Naive thymus-derived CD4-positive, alpha-beta T cell (primary cell): ENCODE data around the gene AGAP1. TPM values are rescaled to one million over a fixed set of nuclear protein-coding genes. Genes with fewer than 3 reads are reported as not detected.

Experiments used
- ATAC-seq: fragments of 150-1000 bp; cut with Tn5 transposase; 2 replicates; pipeline ENCODE4 v1.10.0; 2021; ENCODE audit warnings: mild to moderate bottlenecking, moderate library complexity
- CTCF ChIA-PET: fragments of 350-600 bp; sonication (Branson Sonifier 250); formaldehyde crosslinking; loops from one replicate; lab custom pipeline; 2021; ENCODE audit warnings: antibody characterized with exemption; lab: Charles Lee
- POLR2A ChIA-PET: fragments of 350-600 bp; sonication (Branson Sonifier 250); formaldehyde crosslinking; loops from one replicate; lab custom pipeline; 2021; ENCODE audit warnings: antibody characterized with exemption, inconsistent platforms; lab: Charles Lee
- DNase-seq, 9 donors: peaks; one replicate each; pipeline versions ENCODE4 v3.0.0 to v3.0.0-alpha.2; 2020 to 2022; ENCODE audit warnings: mixed read lengths in 1 of 9
- H3K27ac ChIP-seq: one replicate; pipeline ENCODE4 v1.7.0; 2013; ENCODE audit warnings: mild to moderate bottlenecking, low read depth, low read length, moderate library complexity
- H3K27me3 ChIP-seq, 2 donors: one replicate each; pipeline ENCODE4 v1.7.0; 2013; ENCODE audit warnings: low read length in 2 of 2, mild to moderate bottlenecking in 2 of 2, moderate library complexity in 2 of 2; ENCODE audit not compliant: control insufficient read depth in 2 of 2, insufficient read depth in 2 of 2
- H3K36me3 ChIP-seq, 3 experiments: 1 replicate in 2 of 3; 2 replicates in 1 of 3; pipeline ENCODE4 v1.7.0; 2013; ENCODE audit warnings: low read length in 3 of 3, mild to moderate bottlenecking in 3 of 3, moderate library complexity in 1 of 3; ENCODE audit not compliant: insufficient read depth in 3 of 3, control insufficient read depth in 2 of 3
- H3K4me1 ChIP-seq, 2 donors: one replicate each; pipeline ENCODE4 v1.7.0; 2013; ENCODE audit warnings: low read length in 2 of 2, mild to moderate bottlenecking in 2 of 2, moderate library complexity in 1 of 2; ENCODE audit not compliant: control insufficient read depth in 2 of 2, insufficient read depth in 2 of 2
- H3K4me3 ChIP-seq: 2 replicates; pipeline ENCODE4 v1.7.0; 2013; ENCODE audit warnings: mild to moderate bottlenecking, low read length
- H3K9me3 ChIP-seq, 3 experiments: 1 replicate in 2 of 3; 2 replicates in 1 of 3; pipeline ENCODE4 v1.7.0; 2013; ENCODE audit warnings: low read length in 3 of 3; ENCODE audit not compliant: control insufficient read depth in 2 of 3
- H3K27ac Mint-ChIP-seq, 9 donors: one replicate each; pipeline ENCODE4 v1.8.0; 2020 to 2022; ENCODE audit warnings: mixed read lengths in 9 of 9, mild to moderate bottlenecking in 8 of 9, moderate library complexity in 5 of 9, inconsistent platforms in 2 of 9
- H3K27me3 Mint-ChIP-seq, 5 donors: one replicate each; pipeline ENCODE4 v1.8.0; 2021 to 2022; ENCODE audit warnings: mixed read lengths in 5 of 5, mild to moderate bottlenecking in 1 of 5
- H3K36me3 Mint-ChIP-seq, 5 donors: one replicate each; pipeline ENCODE4 v1.8.0; 2020 to 2022; ENCODE audit warnings: mixed read lengths in 5 of 5, mild to moderate bottlenecking in 3 of 5, inconsistent platforms in 1 of 5
- H3K4me1 Mint-ChIP-seq, 7 donors: one replicate each; pipeline ENCODE4 v1.8.0; 2020 to 2022; ENCODE audit warnings: mixed read lengths in 7 of 7, mild to moderate bottlenecking in 3 of 7, inconsistent platforms in 1 of 7
- H3K4me3 Mint-ChIP-seq, 10 donors: one replicate each; pipeline ENCODE4 v1.8.0; 2020 to 2022; ENCODE audit warnings: mild to moderate bottlenecking in 10 of 10, mixed read lengths in 10 of 10, moderate library complexity in 6 of 10, inconsistent platforms in 2 of 10
- H3K9me3 Mint-ChIP-seq, 11 donors: one replicate each; pipeline ENCODE4 v1.8.0; 2020 to 2022; ENCODE audit warnings: mixed read lengths in 11 of 11, mild to moderate bottlenecking in 4 of 11, inconsistent platforms in 1 of 11, moderate library complexity in 1 of 11
- intact Hi-C, 2 donors: fragments of 100-400 bp; cut with micrococcal nuclease; formaldehyde crosslinking; loops; one replicate each; pipeline ENCODE4 v1.15.1; 2023
- polyA plus RNA-seq, 2 donors: library from polyadenylated mRNA; unstranded; fragments of 300-500 nt; fragmentation: Illumina TruSeq; gene quantifications; one replicate each; pipeline ENCODE4 v1.2.3, GENCODE V29; 2021
- total RNA-seq, 6 experiments: library from RNA in 5 of 6; stranded (reverse) in 5 of 6; gene quantifications; 1 replicate in 5 of 6; 2 replicates in 1 of 6; pipeline ENCODE4 v1.2.3 and lab custom pipeline; 2021 to 2026

The AGAP1 gene
- total and polyA plus RNA-seq, 7 experiments from 2014 or later, result 0.35 to 9.6 (median 0.85) TPM; not detected in 2

- no peak for ATAC-seq
- Mint-ChIP-seq H3K4me3 (no peak overlapping the region), H3K4me1 (peaks cover 0 to 8% (median 0%) of the 10 kb centered on the region in 7 donors), H3K27me3 (peaks cover 0 to 6% (median 0%) of the 10 kb centered on the region in 5 donors), H3K9me3 (peaks cover 0 to 2% (median 0%) of the 10 kb centered on the region in 11 donors), H3K27ac (no peak overlapping the region), H3K36me3 (no peaks in the 10 kb centered on the region)
- H3K4me3 ChIP-seq, result no peak overlapping the region
- no peak for DNase-seq
- H3K4me1 ChIP-seq, result no peaks in the 10 kb centered on the region
- intact Hi-C loops, result no loop called here
- no peaks in the 10 kb centered on the region for H3K27me3 ChIP-seq
- no peak overlapping the region for H3K27ac ChIP-seq
- ChIA-PET POLR2A (no interaction called here), CTCF (no interaction called here)
- no peaks in the 10 kb centered on the region for H3K9me3 ChIP-seq
- H3K36me3 ChIP-seq, result no peaks in the 10 kb centered on the region
These were observed 215.4 kb downstream of the AGAP1 start for GRCh38 chr2:235709124-235709813.

- ATAC-seq (peak; percentile 33), DNase-seq (no peak)
- Mint-ChIP-seq H3K9me3 (peaks cover 0 to 2% (median 0%) of the 10 kb centered on the region in 11 donors), H3K27me3 (peaks cover 0 to 11% (median 2%) of the 10 kb centered on the region in 5 donors), H3K36me3 (no peaks in the 10 kb centered on the region), H3K4me3 (no peak overlapping the region), H3K27ac (no peak overlapping the region), H3K4me1 (peaks cover 0 to 8% (median 0%) of the 10 kb centered on the region in 7 donors)
- ChIA-PET POLR2A (no interaction called here), CTCF (no interaction called here)
- Histone ChIP-seq H3K4me1 (no peaks in the 10 kb centered on the region), H3K9me3 (no peaks in the 10 kb centered on the region), H3K36me3 (no peaks in the 10 kb centered on the region), H3K27ac (no peak overlapping the region), H3K4me3 (no peak overlapping the region), H3K27me3 (no peaks in the 10 kb centered on the region)
- intact Hi-C loops, result no loop called here
These were observed 216.4 kb downstream of the AGAP1 start for GRCh38 chr2:235709969-235710879.

- intact Hi-C loops, result no loop called here
- Mint-ChIP-seq H3K4me1 (peaks cover 0 to 8% (median 0%) of the 10 kb centered on the region in 7 donors), H3K36me3 (no peaks in the 10 kb centered on the region), H3K27ac (no peak overlapping the region), H3K27me3 (peaks cover 0 to 18% (median 4%) of the 10 kb centered on the region in 5 donors), H3K9me3 (peaks cover 0 to 2% (median 0%) of the 10 kb centered on the region in 11 donors), H3K4me3 (no peak overlapping the region)
- ChIA-PET POLR2A (no interaction called here), CTCF (no interaction called here)
- ATAC-seq (peak; percentile 25), DNase-seq (no peak)
- no peak overlapping the region for H3K27ac ChIP-seq
- H3K36me3 ChIP-seq, result no peaks in the 10 kb centered on the region
- no peak overlapping the region for H3K4me3 ChIP-seq
- no peaks in the 10 kb centered on the region for H3K4me1 ChIP-seq
- no peaks in the 10 kb centered on the region for H3K27me3 ChIP-seq
- H3K9me3 ChIP-seq, result no peaks in the 10 kb centered on the region
These were observed 217.1 kb downstream of the AGAP1 start for GRCh38 chr2:235710933-235711332.

- no peaks in the 10 kb centered on the region for H3K27me3 ChIP-seq
- peaks cover 0 to 21% (median 6%) of the 10 kb centered on the region in 5 donors for H3K27me3 Mint-ChIP-seq
- no peak overlapping the region for H3K27ac Mint-ChIP-seq
- H3K36me3 Mint-ChIP-seq, result no peaks in the 10 kb centered on the region
- H3K9me3 ChIP-seq, result no peaks in the 10 kb centered on the region
- ATAC-seq, result no peak
- no peaks in the 10 kb centered on the region for H3K4me1 ChIP-seq
- H3K27ac ChIP-seq, result no peak overlapping the region
- peaks cover 0 to 2% (median 0%) of the 10 kb centered on the region in 11 donors for H3K9me3 Mint-ChIP-seq
- no peak overlapping the region for H3K4me3 ChIP-seq
- intact Hi-C loops, result no loop called here
- DNase-seq, result no peak
- POLR2A ChIA-PET, result no interaction called here
- H3K4me1 Mint-ChIP-seq, result peaks cover 0 to 8% (median 0%) of the 10 kb centered on the region in 7 donors
- H3K36me3 ChIP-seq, result no peaks in the 10 kb centered on the region
- CTCF ChIA-PET, result no interaction called here
- H3K4me3 Mint-ChIP-seq, result no peak overlapping the region
These were observed 217.7 kb downstream of the AGAP1 start for GRCh38 chr2:235711527-235711926.

GRCh38 chr2:235712176-235712575 lies 218.3 kb downstream of the AGAP1 start:
- POLR2A ChIA-PET, result no interaction called here
- peaks cover 0 to 8% (median 0%) of the 10 kb centered on the region in 7 donors for H3K4me1 Mint-ChIP-seq
- intact Hi-C loops, result no loop called here

GRCh38 chr2:235713189-235713588 lies 219.3 kb downstream of the AGAP1 start:
- Mint-ChIP-seq H3K36me3 (no peaks in the 10 kb centered on the region), H3K4me1 (peaks cover 0 to 8% (median 0%) of the 10 kb centered on the region in 7 donors), H3K4me3 (no peak overlapping the region), H3K9me3 (peaks cover 0 to 2% (median 0%) of the 10 kb centered on the region in 11 donors), H3K27me3 (peaks cover 0 to 21% (median 6%) of the 10 kb centered on the region in 5 donors), H3K27ac (no peak overlapping the region)
- Histone ChIP-seq H3K9me3 (no peaks in the 10 kb centered on the region), H3K4me1 (no peaks in the 10 kb centered on the region), H3K4me3 (no peak overlapping the region), H3K27ac (no peak overlapping the region), H3K36me3 (no peaks in the 10 kb centered on the region), H3K27me3 (no peaks in the 10 kb centered on the region)
- ATAC-seq (no peak), DNase-seq (no peak)
- CTCF ChIA-PET, result no interaction called here
- intact Hi-C loops, result no loop called here
- POLR2A ChIA-PET, result no interaction called here

More at GRCh38 chr2:235712176-235712575, 218.3 kb downstream of the AGAP1 start:
- H3K36me3 Mint-ChIP-seq, result no peaks in the 10 kb centered on the region
- ATAC-seq (no peak), DNase-seq (no peak)
- no peak overlapping the region for H3K27ac Mint-ChIP-seq
- no peak overlapping the region for H3K4me3 Mint-ChIP-seq
- no peaks in the 10 kb centered on the region for H3K4me1 ChIP-seq
- no peaks in the 10 kb centered on the region for H3K27me3 ChIP-seq
- H3K9me3 Mint-ChIP-seq, result peaks cover 0 to 2% (median 0%) of the 10 kb centered on the region in 11 donors
- no peaks in the 10 kb centered on the region for H3K36me3 ChIP-seq
- H3K4me3 ChIP-seq, result no peak overlapping the region
- H3K9me3 ChIP-seq, result no peaks in the 10 kb centered on the region
- peaks cover 0 to 21% (median 6%) of the 10 kb centered on the region in 5 donors for H3K27me3 Mint-ChIP-seq
- no peak overlapping the region for H3K27ac ChIP-seq
- CTCF ChIA-PET, result no interaction called here
